GM12892 (cell line): ENCODE data around the gene RRAS2.

Source experiments
- POLR2A ChIP-seq: IDR thresholded peaks from 2 replicates; pipeline ENCODE4 v1.6.1; 2011; ENCODE audit warnings: low read depth, low read length, control low read depth
- POLR2AphosphoS5 ChIP-seq: IDR thresholded peaks from 2 replicates; pipeline ENCODE4 v1.6.1; 2011; ENCODE audit warnings: low read depth, low read length, control low read depth
- TAF1 ChIP-seq: IDR thresholded peaks from 2 replicates; pipeline ENCODE4 v1.6.1; 2011; ENCODE audit warnings: low read depth, mild to moderate bottlenecking, control low read depth, low read length, borderline replicate concordance

GRCh38 chr11:14269692-14270573 lies 89.0 kb downstream of the RRAS2 start:
- TF ChIP-seq POLR2A (no peak), TAF1 (no peak), POLR2AphosphoS5 (no peak)
